ENCODE measurements around the gene TMEM208.

- TF ChIP-seq EZH2 (IDR thresholded peaks at IDR 0.05; ENCODE audit: insufficient read depth, poor library complexity, severe bottlenecking) (no peak), EZH2phosphoT487 (IDR thresholded peaks at IDR 0.05; ENCODE audit: insufficient read depth, low read depth) (no peak)
Measured at GRCh38 chr16:67187175-67187890, 39.6 kb upstream of the TMEM208 start.
